H9 (cell line): ENCODE measurements around the gene PARK7. TPM values are rescaled to one million over a fixed set of nuclear protein-coding genes. Genes with fewer than 3 reads are reported as not detected.

ENCODE experiments used
- DNase-seq: peaks from one replicate; pipeline ENCODE4 v3.0.0-alpha.2; 2017
- H2AFZ ChIP-seq: one replicate; pipeline ENCODE4 v1.6.1; 2013; ENCODE audit warnings: mild to moderate bottlenecking, low read length, control low read depth, moderate library complexity
- H2AK5ac ChIP-seq: 2 replicates; pipeline ENCODE4 v1.6.1; 2013; ENCODE audit warnings: low read length, control low read depth, mixed read lengths; ENCODE audit not compliant: insufficient read length
- H2BK120ac ChIP-seq: one replicate; pipeline ENCODE4 v1.6.1; 2013; ENCODE audit warnings: low read depth, mild to moderate bottlenecking, low read length, control low read depth, inconsistent platforms; ENCODE audit not compliant: poor library complexity, severe bottlenecking
- H2BK12ac ChIP-seq: 2 replicates; pipeline ENCODE4 v1.6.1; 2013; ENCODE audit warnings: low read length, control low read depth, mixed read lengths, low read depth; ENCODE audit not compliant: insufficient read length
- H2BK15ac ChIP-seq: 2 replicates; pipeline ENCODE4 v1.6.1; 2013; ENCODE audit warnings: low read depth, low read length, control low read depth
- H2BK20ac ChIP-seq: one replicate; pipeline ENCODE4 v1.6.1; 2013; ENCODE audit warnings: low read depth, mild to moderate bottlenecking, low read length, control low read depth, inconsistent platforms; ENCODE audit not compliant: poor library complexity, severe bottlenecking
- H2BK5ac ChIP-seq: 2 replicates; pipeline ENCODE4 v1.6.1; 2013; ENCODE audit warnings: low read length, control low read depth, mixed read lengths; ENCODE audit not compliant: insufficient read length
- H3K14ac ChIP-seq: 2 replicates; pipeline ENCODE4 v1.6.1; 2013; ENCODE audit warnings: low read length, control low read depth; ENCODE audit not compliant: insufficient read depth
- H3K18ac ChIP-seq: 2 replicates; pipeline ENCODE4 v1.6.1; 2013; ENCODE audit warnings: low read depth, mild to moderate bottlenecking, mixed read lengths, low read length, control low read depth; ENCODE audit not compliant: insufficient read length
- H3K23ac ChIP-seq: 2 replicates; pipeline ENCODE4 v1.6.1; 2013; ENCODE audit warnings: low read length, control low read depth, mixed read lengths, low read depth; ENCODE audit not compliant: insufficient read length
- H3K23me2 ChIP-seq: 2 replicates; pipeline ENCODE4 v1.6.1; 2013; ENCODE audit warnings: low read depth, mild to moderate bottlenecking, mixed read lengths, low read length, control low read depth; ENCODE audit not compliant: insufficient read length, poor library complexity, severe bottlenecking
- H3K27ac ChIP-seq: 2 replicates; pipeline ENCODE4 v1.5.1; 2013; ENCODE audit warnings: low read length, control low read depth, mixed read lengths, low read depth; ENCODE audit not compliant: insufficient read length
- H3K27me3 ChIP-seq: 2 replicates; pipeline ENCODE4 v1.6.1; 2013; ENCODE audit warnings: low read length, control low read depth, inconsistent platforms; ENCODE audit not compliant: insufficient read depth
- H3K4ac ChIP-seq: 2 replicates; pipeline ENCODE4 v1.6.1; 2013; ENCODE audit warnings: low read depth, mild to moderate bottlenecking, control low read depth, inconsistent platforms, low read length, moderate library complexity
- H3K4me1 ChIP-seq: 2 replicates; pipeline ENCODE4 v1.6.1; 2013; ENCODE audit warnings: low read length, control low read depth, inconsistent platforms; ENCODE audit not compliant: insufficient read depth
- H3K4me2 ChIP-seq: 2 replicates; pipeline ENCODE4 v1.6.1; 2013; ENCODE audit warnings: low read length, control low read depth, mixed read lengths; ENCODE audit not compliant: insufficient read length, insufficient read depth
- H3K56ac ChIP-seq: 2 replicates; pipeline ENCODE4 v1.6.1; 2013; ENCODE audit warnings: low read depth, mild to moderate bottlenecking, mixed read lengths, low read length, control low read depth; ENCODE audit not compliant: insufficient read length
- H3K79me1 ChIP-seq: 2 replicates; pipeline ENCODE4 v1.6.1; 2013; ENCODE audit warnings: low read depth, mild to moderate bottlenecking, moderate library complexity, low read length, control low read depth, inconsistent platforms; ENCODE audit not compliant: insufficient read depth, poor library complexity, severe bottlenecking
- H3K79me2 ChIP-seq: 2 replicates; pipeline ENCODE4 v1.6.1; 2013; ENCODE audit warnings: low read length, control low read depth, inconsistent platforms; ENCODE audit not compliant: insufficient read depth
- H3K9ac ChIP-seq: 2 replicates; pipeline ENCODE4 v1.6.1; 2013; ENCODE audit warnings: low read length, control low read depth, mixed read lengths; ENCODE audit not compliant: insufficient read length; ENCODE audit errors: extremely low read depth
- H3K9me3 ChIP-seq: one replicate; pipeline ENCODE4 v1.6.1; 2013; ENCODE audit warnings: low read depth, low read length, inconsistent platforms; ENCODE audit not compliant: control insufficient read depth
- H3T11ph ChIP-seq: one replicate; pipeline ENCODE4 v1.6.1; 2013; ENCODE audit warnings: mild to moderate bottlenecking, low read length, control low read depth, inconsistent platforms
- H4K20me1 ChIP-seq: one replicate; pipeline ENCODE4 v1.6.1; 2013; ENCODE audit not compliant: control insufficient read depth, insufficient read length, insufficient read depth
- H4K5ac ChIP-seq: 2 replicates; pipeline ENCODE4 v1.6.1; 2013; ENCODE audit warnings: low read depth, mild to moderate bottlenecking, mixed read lengths, low read length, control low read depth; ENCODE audit not compliant: insufficient read length
- H4K8ac ChIP-seq: replicated peaks from 2 replicates; pipeline ENCODE4 v1.6.1; 2013; ENCODE audit warnings: low read length, control low read depth, mixed read lengths, low read depth; ENCODE audit not compliant: insufficient read length
- H4K91ac ChIP-seq: 2 replicates; pipeline ENCODE4 v1.6.1; 2013; ENCODE audit warnings: low read depth, mild to moderate bottlenecking, moderate library complexity, mixed read lengths, low read length, control low read depth; ENCODE audit not compliant: insufficient read length
- H3K27ac Mint-ChIP-seq, 3 experiments: 2 replicates in 2 of 3; 3 replicates in 1 of 3; pipeline ENCODE4 v1.8.0; 2020 to 2021; ENCODE audit warnings: mixed read lengths in 3 of 3, mild to moderate bottlenecking in 1 of 3, moderate library complexity in 1 of 3
- H3K27me3 Mint-ChIP-seq: 2 replicates; pipeline ENCODE4 v1.8.0; 2021; ENCODE audit warnings: low read depth, mild to moderate bottlenecking, moderate library complexity, mixed read lengths
- H3K36me3 Mint-ChIP-seq, 3 experiments: 2 replicates in 2 of 3; 3 replicates in 1 of 3; pipeline ENCODE4 v1.8.0; 2020 to 2021; ENCODE audit warnings: low read depth in 3 of 3, mixed read lengths in 3 of 3; ENCODE audit not compliant: insufficient read depth in 1 of 3
- H3K4me1 Mint-ChIP-seq, 2 experiments: 2 replicates each; pipeline ENCODE4 v1.8.0; 2020; ENCODE audit warnings: mixed read lengths in 2 of 2
- H3K4me3 Mint-ChIP-seq, 2 experiments: 2 replicates in 1 of 2; 3 replicates in 1 of 2; pipeline ENCODE4 v1.8.0; 2020 to 2021; ENCODE audit warnings: mild to moderate bottlenecking in 2 of 2, mixed read lengths in 2 of 2, moderate library complexity in 1 of 2
- H3K9me3 Mint-ChIP-seq, 2 experiments: 2 replicates in 1 of 2; 3 replicates in 1 of 2; pipeline ENCODE4 v1.8.0; 2020; ENCODE audit warnings: mild to moderate bottlenecking in 2 of 2, mixed read lengths in 2 of 2, moderate library complexity in 1 of 2
- WGBS: extraction: QIAGEN DNeasy Blood & Tissue Kit; methylation state at CpG from one replicate; pipeline ENCODE4 v1.1.7; 2013; ENCODE audit warnings: missing lambda C conversion rate, low lambda C conversion rate, mixed read lengths; ENCODE audit not compliant: insufficient read length; ENCODE audit errors: extremely low coverage; 5-methylcytosine and 5-hydroxymethylcytosine counted together
- total RNA-seq: library from RNA; stranded (reverse); gene quantifications from 2 replicates; pipeline ENCODE4 v1.2.1, GENCODE V29; 2021
- TF ChIP-seq, protein P1 (sequence below): fragments of 200-600 bp; sonication (generic); conservative IDR thresholded peaks from 3 replicates; pipeline ENCODE4 v1.8.0; 2021; ENCODE audit warnings: antibody characterized with exemption, mild to moderate bottlenecking

The PARK7 gene
- total RNA-seq, 1 experiment from 2014 or later = 370 TPM

GRCh38 chr1:8015809-8016165 lies 54.3 kb downstream of the PARK7 start:
- Histone ChIP-seq H4K5ac (no peak overlapping the region), H4K20me1 (no peaks in the 10 kb centered on the region), H3K4me1 (peaks cover 7% of the 10 kb centered on the region; the same call in 1 of the 2 replicates), H3K27me3 (no peaks in the 10 kb centered on the region), H3K56ac (no peak overlapping the region), H3T11ph (no peak overlapping the region), H3K9ac (no peak overlapping the region), H2BK12ac (no peak overlapping the region), H4K8ac (no peak overlapping the region), H3K9me3 (no peaks in the 10 kb centered on the region), H2BK120ac (no peak overlapping the region), H3K27ac (no peak overlapping the region), H3K4me2 (no peak overlapping the region), H2AK5ac (no peak overlapping the region), H3K4ac (no peak overlapping the region), H3K23ac (no peak overlapping the region), H2BK20ac (no peak overlapping the region), H2AFZ (no peak overlapping the region), H4K91ac (no peak overlapping the region), H2BK15ac (no peak overlapping the region), H3K14ac (no peak overlapping the region), H3K18ac (no peak overlapping the region), H3K79me2 (peaks cover 31% of the 10 kb centered on the region; the same call in 1 of the 2 replicates), H3K23me2 (no peaks in the 10 kb centered on the region), H3K79me1 (peaks cover 10% of the 10 kb centered on the region), H2BK5ac (no peak overlapping the region)
- Mint-ChIP-seq H3K9me3 (no peaks in the 10 kb centered on the region), H3K4me1 (peaks cover 49 to 58% of the 10 kb centered on the region in 2 experiments), H3K27me3 (no peaks in the 10 kb centered on the region), H3K36me3 (peaks cover 25 to 40% (median 29%) of the 10 kb centered on the region in 3 experiments), H3K27ac (no peak overlapping the region), H3K4me3 (no peak overlapping the region)
- no CpG with 5 or more reads among the region's 2 CpGs for WGBS
- TF ChIP-seq, protein P1, sequence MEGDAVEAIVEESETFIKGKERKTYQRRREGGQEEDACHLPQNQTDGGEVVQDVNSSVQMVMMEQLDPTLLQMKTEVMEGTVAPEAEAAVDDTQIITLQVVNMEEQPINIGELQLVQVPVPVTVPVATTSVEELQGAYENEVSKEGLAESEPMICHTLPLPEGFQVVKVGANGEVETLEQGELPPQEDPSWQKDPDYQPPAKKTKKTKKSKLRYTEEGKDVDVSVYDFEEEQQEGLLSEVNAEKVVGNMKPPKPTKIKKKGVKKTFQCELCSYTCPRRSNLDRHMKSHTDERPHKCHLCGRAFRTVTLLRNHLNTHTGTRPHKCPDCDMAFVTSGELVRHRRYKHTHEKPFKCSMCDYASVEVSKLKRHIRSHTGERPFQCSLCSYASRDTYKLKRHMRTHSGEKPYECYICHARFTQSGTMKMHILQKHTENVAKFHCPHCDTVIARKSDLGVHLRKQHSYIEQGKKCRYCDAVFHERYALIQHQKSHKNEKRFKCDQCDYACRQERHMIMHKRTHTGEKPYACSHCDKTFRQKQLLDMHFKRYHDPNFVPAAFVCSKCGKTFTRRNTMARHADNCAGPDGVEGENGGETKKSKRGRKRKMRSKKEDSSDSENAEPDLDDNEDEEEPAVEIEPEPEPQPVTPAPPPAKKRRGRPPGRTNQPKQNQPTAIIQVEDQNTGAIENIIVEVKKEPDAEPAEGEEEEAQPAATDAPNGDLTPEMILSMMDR = no peak
- DNase-seq = no peak
